HEK293 (cell line): ENCODE measurements around the gene PDCL2.

Experiments used
- CTCF ChIP-seq: fragments of 450-650 bp; formaldehyde crosslinking; IDR thresholded peaks from 2 replicates; pipeline ENCODE4 v1.5.1; 2016; ENCODE audit warnings: missing biosample characterization, missing genetic modification characterization
- ZNF221 ChIP-seq: fragments of 450-650 bp; formaldehyde crosslinking; IDR thresholded peaks from 2 replicates; pipeline ENCODE4 v1.5.1; 2017; ENCODE audit warnings: missing biosample characterization, missing genetic modification characterization, borderline replicate concordance
- ZNF776 ChIP-seq: fragments of 450-650 bp; formaldehyde crosslinking; IDR thresholded peaks from 2 replicates; pipeline ENCODE4 v1.5.0; 2017; ENCODE audit warnings: missing biosample characterization, missing genetic modification characterization, borderline replicate concordance

- no peak for TF ChIP-seq ZNF221 (tag by site-specific recombination)
- TF ChIP-seq CTCF (tag by site-specific recombination), result no peak
- TF ChIP-seq ZNF776 (tag by site-specific recombination), result no peak
Measured at GRCh38 chr4:55560096-55560495, 31.9 kb downstream of the PDCL2 start.
